Measurements from ENCODE around the gene GSAP.
A peak's percentile ranks its signal among the peaks of the same experiment; 100 is the strongest.

The GSAP gene

DNA sequence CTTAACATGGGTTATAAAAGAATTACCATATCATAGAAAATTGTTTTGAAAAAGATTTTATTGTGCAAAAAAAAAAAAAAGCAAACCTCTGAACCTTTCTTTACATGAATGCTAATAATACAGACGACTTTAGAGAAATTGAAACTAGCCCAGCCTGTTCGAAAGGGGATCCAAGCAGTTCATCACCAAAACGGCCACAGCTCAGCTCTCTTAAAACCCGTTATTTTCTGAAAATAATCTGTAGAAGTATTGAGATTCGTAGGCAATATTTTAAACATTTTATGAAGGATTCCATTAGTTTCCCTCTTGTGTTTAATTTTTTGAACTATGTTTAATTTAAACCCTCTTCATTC lies 9.9 kb upstream of the GSAP start:
- Mint-ChIP-seq H3K36me3 (peaks cover 4% of the 10 kb centered on the region), H3K9me3 (no peaks in the 10 kb centered on the region), H3K4me3 (no peak overlapping the region), H3K27ac (no peak overlapping the region), H3K4me1 (peaks cover 45% of the 10 kb centered on the region), H3K27me3 (peaks cover 22% of the 10 kb centered on the region)
- CTCF ChIA-PET, result no interaction called here
- no peak for DNase-seq

DNA sequence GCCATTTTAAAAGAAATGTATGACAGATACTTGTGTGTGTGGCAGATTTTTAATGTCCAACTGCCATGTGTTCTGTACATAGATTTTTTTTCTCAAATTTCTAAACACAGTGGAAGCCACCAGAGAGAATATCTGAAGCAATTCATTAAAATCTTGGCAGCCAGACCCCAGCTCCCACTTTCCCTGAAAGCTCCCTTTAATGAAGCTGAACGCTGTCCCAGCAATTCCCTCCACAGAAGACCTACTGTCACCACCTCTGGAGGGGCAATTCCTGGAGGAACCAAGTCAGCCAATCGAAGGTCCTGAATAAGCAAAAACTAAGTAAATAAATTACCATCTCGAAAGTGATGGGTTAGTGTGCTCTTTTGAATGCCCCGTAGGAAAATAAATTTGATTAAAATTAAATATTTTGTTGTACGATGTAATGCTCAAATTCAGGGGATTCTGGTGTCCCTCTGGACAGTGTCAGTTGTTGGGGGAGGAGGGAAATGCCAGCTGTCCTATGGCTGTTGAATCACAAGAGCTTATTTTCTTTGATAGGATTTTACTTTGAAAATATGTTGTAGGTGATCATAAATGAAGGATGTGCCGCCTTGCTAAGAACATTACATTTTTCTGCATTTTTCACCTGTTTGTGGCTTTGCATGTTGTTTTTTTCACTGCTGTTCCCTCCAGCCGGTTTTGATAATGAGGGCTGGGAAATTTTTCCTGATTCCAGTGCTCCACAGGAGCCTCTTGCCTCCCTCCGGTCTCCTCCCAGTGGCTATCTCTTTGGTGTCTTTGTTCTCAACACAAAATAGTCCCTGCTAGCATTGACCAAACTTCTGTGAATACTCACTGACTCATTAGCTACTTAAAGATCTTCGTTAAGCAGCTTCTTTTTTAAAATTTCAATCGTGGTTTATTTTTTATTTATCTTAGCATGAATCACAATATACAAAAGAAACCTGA lies 9.2 kb upstream of the GSAP start:
- Mint-ChIP-seq H3K4me3 (no peak overlapping the region), H3K27ac (no peak overlapping the region), H3K27me3 (peaks cover 23% of the 10 kb centered on the region), H3K36me3 (peaks cover 2% of the 10 kb centered on the region), H3K4me1 (peaks cover 39% of the 10 kb centered on the region), H3K9me3 (no peaks in the 10 kb centered on the region)
- no peak for DNase-seq
- CTCF ChIA-PET, result no interaction called here

DNA sequence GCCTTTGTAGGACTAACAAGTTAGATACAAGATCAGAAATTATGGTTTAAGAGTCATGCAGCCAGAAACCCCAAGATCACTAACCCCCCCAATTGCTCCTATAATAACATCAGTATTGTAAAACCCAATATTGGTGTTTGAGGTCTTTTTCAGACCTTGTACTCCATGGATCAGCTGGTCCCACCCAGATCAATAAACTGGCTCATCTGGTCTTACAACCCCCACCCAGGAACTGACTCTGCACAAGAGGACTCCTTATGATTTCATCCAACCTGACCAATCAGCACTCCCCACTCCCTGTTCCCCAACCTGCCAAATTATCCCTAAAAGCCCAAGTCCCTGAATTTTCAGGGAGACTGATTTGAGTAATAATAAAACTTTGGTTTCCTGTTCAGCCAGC lies 6.4 kb upstream of the GSAP start:
- Mint-ChIP-seq H3K36me3 (no peaks in the 10 kb centered on the region), H3K27me3 (peaks cover 29% of the 10 kb centered on the region), H3K4me1 (peaks cover 30% of the 10 kb centered on the region), H3K4me3 (no peak overlapping the region), H3K9me3 (no peaks in the 10 kb centered on the region), H3K27ac (no peak overlapping the region)
- no peak for DNase-seq
- CTCF ChIA-PET, result no interaction called here

DNA sequence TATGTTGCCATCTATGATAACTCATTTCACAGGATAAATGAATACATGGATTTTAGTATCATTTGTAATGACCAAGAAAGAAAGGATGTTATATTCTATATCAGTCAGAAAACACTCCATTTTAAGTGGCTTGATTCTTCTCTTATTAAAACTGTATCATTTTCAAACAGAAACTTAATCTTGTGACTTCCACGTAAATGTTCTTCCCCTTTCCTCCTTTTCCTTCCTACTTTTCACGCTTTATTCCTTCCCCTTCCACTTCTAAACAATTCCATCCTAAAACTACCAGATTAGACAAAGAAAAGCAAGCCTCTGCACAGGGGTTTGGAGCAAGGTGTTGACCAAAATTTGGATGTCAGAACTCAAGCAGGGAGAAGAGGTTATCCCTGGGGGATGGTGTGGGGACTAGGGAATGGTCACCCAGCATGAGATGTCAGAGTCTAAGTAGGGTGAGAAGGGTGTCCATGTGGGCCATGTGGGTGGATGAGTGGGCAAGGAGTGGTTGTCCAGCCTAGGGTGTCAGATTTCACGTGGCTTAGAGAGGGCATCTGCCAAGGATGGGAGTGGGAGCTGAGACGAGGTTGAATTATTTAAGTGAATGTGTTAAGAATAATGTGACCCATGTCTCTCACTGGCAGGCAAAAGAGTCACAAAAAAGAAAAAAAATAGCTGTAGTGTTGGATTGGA lies 5.0 kb upstream of the GSAP start:
- CTCF ChIA-PET, result no interaction called here
- H3K9me3 Mint-ChIP-seq, result no peaks in the 10 kb centered on the region
- peaks cover 24% of the 10 kb centered on the region for H3K27me3 Mint-ChIP-seq
- H3K27ac Mint-ChIP-seq, result no peak overlapping the region
- peaks cover 26% of the 10 kb centered on the region for H3K4me1 Mint-ChIP-seq
- H3K4me3 Mint-ChIP-seq, result no peak overlapping the region
- DNase-seq, result no peak
- no peaks in the 10 kb centered on the region for H3K36me3 Mint-ChIP-seq

DNA sequence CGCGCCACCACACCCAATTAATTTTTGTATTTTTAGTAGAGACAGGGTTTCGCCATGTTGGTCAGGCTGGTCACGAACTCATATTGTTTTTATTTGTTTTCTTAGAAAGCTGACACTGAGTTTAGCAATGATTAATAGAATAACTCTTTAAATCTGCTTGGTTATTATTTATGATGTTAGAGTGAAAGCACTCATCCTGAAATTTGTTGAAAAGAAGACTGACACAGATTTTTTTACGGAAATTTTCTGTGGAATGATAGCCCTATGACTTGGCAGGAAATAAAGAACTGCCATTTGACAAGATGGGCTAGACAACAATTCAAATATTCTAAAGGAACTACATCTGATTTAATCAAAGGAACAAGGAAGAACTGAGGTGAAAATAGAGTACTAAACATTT lies 4.3 kb upstream of the GSAP start:
- Mint-ChIP-seq H3K9me3 (no peaks in the 10 kb centered on the region), H3K27me3 (peaks cover 20% of the 10 kb centered on the region), H3K27ac (no peak overlapping the region), H3K4me3 (no peak overlapping the region), H3K4me1 (peaks cover 26% of the 10 kb centered on the region), H3K36me3 (no peaks in the 10 kb centered on the region)
- CTCF ChIA-PET, result no interaction called here
- no peak for DNase-seq

DNA sequence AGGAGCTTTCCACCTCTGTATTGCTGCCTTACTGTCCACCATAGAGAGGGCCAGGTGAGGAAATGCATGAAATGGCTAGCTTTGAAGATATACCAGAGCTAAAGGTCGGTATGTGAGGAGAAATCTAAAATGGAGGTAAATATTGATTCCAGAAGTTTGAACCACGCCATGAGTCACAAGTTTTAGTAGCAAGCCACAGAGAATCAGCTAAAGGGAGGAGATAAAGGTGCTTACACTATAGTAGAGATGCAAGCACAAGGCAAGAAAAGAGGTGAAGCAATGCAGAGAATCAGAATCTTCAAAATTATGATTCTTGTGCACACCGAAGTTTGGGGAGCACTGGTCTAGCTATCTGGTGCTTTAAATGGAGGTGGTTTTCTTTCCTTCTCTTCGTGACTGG lies 3.0 kb upstream of the GSAP start:
- H3K4me3 Mint-ChIP-seq, result no peak overlapping the region
- H3K4me1 Mint-ChIP-seq, result peaks cover 36% of the 10 kb centered on the region
- CTCF ChIA-PET, result interaction anchor here (1.6 kb wide), 1 partner anchor 9 kb away, joined by 5 read pairs; no protein-coding TSS in a partner anchor
- H3K9me3 Mint-ChIP-seq, result no peaks in the 10 kb centered on the region
- no peak for DNase-seq
- H3K36me3 Mint-ChIP-seq, result no peaks in the 10 kb centered on the region
- H3K27ac Mint-ChIP-seq, result no peak overlapping the region
- peaks cover 20% of the 10 kb centered on the region for H3K27me3 Mint-ChIP-seq

- H3K4me1 Mint-ChIP-seq, result peaks cover 40% of the 10 kb centered on the region
- H3K27ac Mint-ChIP-seq, result no peak overlapping the region
- DNase-seq, result no peak
- CTCF ChIA-PET, result interaction anchor here (0.6 to 1.6 kb wide), 3 partner anchors 9 to 518 kb away, joined by 3 to 5 read pairs (median 3); no protein-coding TSS in a partner anchor
- H3K9me3 Mint-ChIP-seq, result no peaks in the 10 kb centered on the region
- H3K27me3 Mint-ChIP-seq, result peaks cover 22% of the 10 kb centered on the region
- no peak overlapping the region for H3K4me3 Mint-ChIP-seq
- peaks cover 1% of the 10 kb centered on the region for H3K36me3 Mint-ChIP-seq
Observed at GRCh38 chr7:77417801-77418200, 1.7 kb upstream of the GSAP start.

GRCh38 chr7:77416621-77417371 lies 647 bp upstream of the GSAP start:
- Mint-ChIP-seq H3K36me3 (peaks cover 3% of the 10 kb centered on the region), H3K9me3 (no peaks in the 10 kb centered on the region), H3K4me1 (peaks cover 41% of the 10 kb centered on the region), H3K27ac (peak overlapping the region; percentile 68), H3K27me3 (peaks cover 18% of the 10 kb centered on the region), H3K4me3 (peak overlapping the region; percentile 68)
- CTCF ChIA-PET, result interaction anchor here (1.1 kb wide), 1 partner anchor 12 kb away, joined by 3 read pairs; no protein-coding TSS in a partner anchor
- DNase-seq, result no peak

- peak overlapping the region; percentile 68 for H3K4me3 Mint-ChIP-seq
- H3K27ac Mint-ChIP-seq, result peak overlapping the region; percentile 42
- H3K9me3 Mint-ChIP-seq, result no peaks in the 10 kb centered on the region
- peaks cover 3% of the 10 kb centered on the region for H3K36me3 Mint-ChIP-seq
- CTCF ChIA-PET, result no interaction called here
- DNase-seq, result peak; percentile 28
- H3K4me1 Mint-ChIP-seq, result peaks cover 41% of the 10 kb centered on the region
- H3K27me3 Mint-ChIP-seq, result peaks cover 9% of the 10 kb centered on the region
Observed at GRCh38 chr7:77415476-77415822, 700 bp downstream of the GSAP start.

GRCh38 chr7:77413861-77414424 lies 2.2 kb downstream of the GSAP start:
- H3K4me3 Mint-ChIP-seq, result no peak overlapping the region
- no peaks in the 10 kb centered on the region for H3K9me3 Mint-ChIP-seq
- H3K27ac Mint-ChIP-seq, result no peak overlapping the region

GRCh38 chr7:77413128-77413527 lies 3.0 kb downstream of the GSAP start:
- Mint-ChIP-seq H3K36me3 (peaks cover 3% of the 10 kb centered on the region), H3K27me3 (peaks cover 4% of the 10 kb centered on the region), H3K4me1 (peaks cover 28% of the 10 kb centered on the region), H3K9me3 (no peaks in the 10 kb centered on the region), H3K4me3 (no peak overlapping the region), H3K27ac (no peak overlapping the region)
- CTCF ChIA-PET, result interaction anchor here (0.7 kb wide), 1 partner anchor 81 kb away, joined by 4 read pairs; no protein-coding TSS in a partner anchor
- DNase-seq, result no peak

More at GRCh38 chr7:77413861-77414424, 2.2 kb downstream of the GSAP start:
- DNase-seq, result no peak
- peaks cover 3% of the 10 kb centered on the region for H3K36me3 Mint-ChIP-seq
- CTCF ChIA-PET, result interaction anchor here (0.7 kb wide), 1 partner anchor 82 kb away, joined by 4 read pairs; no protein-coding TSS in a partner anchor
- peaks cover 5% of the 10 kb centered on the region for H3K27me3 Mint-ChIP-seq
- peaks cover 36% of the 10 kb centered on the region for H3K4me1 Mint-ChIP-seq

GRCh38 chr7:77409739-77410547 lies 6.2 kb downstream of the GSAP start:
- peaks cover 4% of the 10 kb centered on the region for H3K36me3 Mint-ChIP-seq
- H3K9me3 Mint-ChIP-seq, result no peaks in the 10 kb centered on the region
- peaks cover 12% of the 10 kb centered on the region for H3K4me1 Mint-ChIP-seq
- DNase-seq, result no peak
- H3K27ac Mint-ChIP-seq, result no peak overlapping the region
- H3K27me3 Mint-ChIP-seq, result peaks cover 4% of the 10 kb centered on the region
- CTCF ChIA-PET, result no interaction called here
- H3K4me3 Mint-ChIP-seq, result no peak overlapping the region

- no peak for DNase-seq
- peaks cover 7% of the 10 kb centered on the region for H3K4me1 Mint-ChIP-seq
- H3K36me3 Mint-ChIP-seq, result peaks cover 4% of the 10 kb centered on the region
- peaks cover 4% of the 10 kb centered on the region for H3K27me3 Mint-ChIP-seq
- H3K9me3 Mint-ChIP-seq, result no peaks in the 10 kb centered on the region
- no peak overlapping the region for H3K4me3 Mint-ChIP-seq
- H3K27ac Mint-ChIP-seq, result no peak overlapping the region
- CTCF ChIA-PET, result no interaction called here
Observed at GRCh38 chr7:77409005-77409738, 7.0 kb downstream of the GSAP start.

All from activated naive CD4-positive, alpha-beta T cell treated with anti-CD3 and anti-CD28 coated beads, Interleukin-2, amount 10 ng/mL, durations not matched to agents 7 days and 5 days (primary cell).